SU-DHL-6 (cell line): ENCODE results near the gene PIERCE2.
"Not testable (repeated sequence)": the region's sequence is repeated elsewhere in the genome, so short reads cannot be mapped to it uniquely, and the experiment has no call there.

ENCODE experiments used
- H2AFZ ChIP-seq: fragments of 200-600 bp; sonication (generic); 2 replicates; pipeline ENCODE4 v1.6.1; 2014; ENCODE audit warnings: low read depth, mild to moderate bottlenecking, moderate library complexity, mixed read lengths, antibody characterized with exemption, low read length; ENCODE audit not compliant: severe bottlenecking
- H3F3A ChIP-seq: fragments of 200-600 bp; shearing (Covaris generic); 2 replicates; pipeline ENCODE4 v1.6.0; 2016; ENCODE audit warnings: antibody characterized with exemption, mild to moderate bottlenecking; ENCODE audit not compliant: insufficient read depth
- H3K27ac ChIP-seq: fragments of 200-600 bp; sonication (generic); 2 replicates; pipeline ENCODE4 v1.5.1; 2016; ENCODE audit warnings: low read depth, mild to moderate bottlenecking, low read length, moderate library complexity, mixed read lengths
- H3K27me3 ChIP-seq: fragments of 200-600 bp; sonication (generic), shearing (Covaris generic); 2 replicates; pipeline ENCODE4 v1.6.0; 2014; ENCODE audit warnings: mild to moderate bottlenecking, low read length
- H3K36me3 ChIP-seq: fragments of 200-600 bp; sonication (generic); 2 replicates; pipeline ENCODE4 v1.6.1; 2014; ENCODE audit warnings: mild to moderate bottlenecking, low read length, mixed read lengths
- H3K4me2 ChIP-seq: fragments of 300-600, 200-600 bp; shearing (Covaris generic), sonication (generic); 2 replicates; pipeline ENCODE4 v1.6.0; 2014; ENCODE audit warnings: low read length, low read depth, mild to moderate bottlenecking; ENCODE audit not compliant: poor library complexity, severe bottlenecking
- H3K4me3 ChIP-seq: fragments of 200-600 bp; sonication (generic); 2 replicates; pipeline ENCODE4 v1.5.1; 2014; ENCODE audit warnings: antibody characterized with exemption, low read length, mild to moderate bottlenecking, mixed read lengths; ENCODE audit not compliant: insufficient read depth, poor library complexity, severe bottlenecking
- H3K79me2 ChIP-seq: fragments of 200-600 bp; sonication (generic); 2 replicates; pipeline ENCODE4 v1.6.1; 2014; ENCODE audit warnings: mild to moderate bottlenecking, low read length, moderate library complexity; ENCODE audit not compliant: insufficient read depth
- H3K9ac ChIP-seq: fragments of 200-600 bp; sonication (generic); 2 replicates; pipeline ENCODE4 v1.7.0; 2014; ENCODE audit warnings: mild to moderate bottlenecking, low read length
- H3K9me2 ChIP-seq: fragments of 200-600 bp; sonication (generic); replicated peaks from 2 replicates; pipeline ENCODE4 v1.6.1; 2014; ENCODE audit warnings: low read length; ENCODE audit not compliant: insufficient read depth
- H3K9me3 ChIP-seq: fragments of 200-600 bp; sonication (generic); 2 replicates; pipeline ENCODE4 v1.6.1; 2014; ENCODE audit warnings: low read length, mixed read lengths; ENCODE audit not compliant: insufficient read depth
- H4K20me1 ChIP-seq: fragments of 200-600 bp; sonication (generic); 2 replicates; pipeline ENCODE4 v1.6.1; 2014; ENCODE audit warnings: low read depth, mild to moderate bottlenecking, antibody characterized with exemption, low read length, moderate library complexity, mixed read lengths
- EZH2phosphoT487 ChIP-seq: fragments of 200-600 bp; sonication (generic), shearing (Covaris generic); conservative IDR thresholded peaks from 2 replicates; pipeline ENCODE4 v1.6.1; 2018; ENCODE audit warnings: mild to moderate bottlenecking, antibody characterized with exemption, low read length, moderate library complexity, mixed read lengths
- TF ChIP-seq, protein P1 (sequence below): fragments of 200-600 bp; sonication (generic); IDR thresholded peaks from one replicate; pipeline ENCODE4 v1.5.1; 2017; ENCODE audit warnings: antibody characterized with exemption, mild to moderate bottlenecking, low read length, moderate library complexity; ENCODE audit not compliant: insufficient read depth, poor library complexity, severe bottlenecking

The PIERCE2 gene

DNA sequence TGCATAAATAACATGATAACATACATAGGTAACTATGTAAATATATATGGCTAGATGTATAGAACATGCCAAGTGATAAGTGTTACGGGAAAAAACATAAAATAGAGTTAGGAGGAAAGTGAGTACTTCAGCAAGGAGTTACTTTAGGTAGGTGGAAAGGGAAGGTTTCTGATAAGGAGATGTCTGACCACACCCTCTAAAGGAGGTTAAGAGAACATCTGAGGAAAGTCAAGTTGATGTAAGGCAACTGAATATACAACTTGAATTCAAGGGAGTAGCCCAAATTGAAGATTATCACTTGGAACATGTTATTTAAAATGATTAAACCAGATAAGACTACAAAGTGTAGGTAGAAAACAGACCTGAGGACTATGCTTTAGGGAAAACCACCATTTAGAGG is 13.8 kb downstream of the PIERCE2 start:
- Histone ChIP-seq H3K9me2 (no peaks in the 10 kb centered on the region), H3K4me2 (no peak overlapping the region), H3K4me3 (no peak overlapping the region), H3K27ac (no peak overlapping the region), H3K27me3 (no peaks in the 10 kb centered on the region), H3K9me3 (no peaks in the 10 kb centered on the region), H2AFZ (no peak overlapping the region), H3K36me3 (no peaks in the 10 kb centered on the region), H3K79me2 (no peaks in the 10 kb centered on the region), H3F3A (no peaks in the 10 kb centered on the region), H3K9ac (no peak overlapping the region), H4K20me1 (no peaks in the 10 kb centered on the region)
- no peak for TF ChIP-seq EZH2phosphoT487
- TF ChIP-seq, protein P1, sequence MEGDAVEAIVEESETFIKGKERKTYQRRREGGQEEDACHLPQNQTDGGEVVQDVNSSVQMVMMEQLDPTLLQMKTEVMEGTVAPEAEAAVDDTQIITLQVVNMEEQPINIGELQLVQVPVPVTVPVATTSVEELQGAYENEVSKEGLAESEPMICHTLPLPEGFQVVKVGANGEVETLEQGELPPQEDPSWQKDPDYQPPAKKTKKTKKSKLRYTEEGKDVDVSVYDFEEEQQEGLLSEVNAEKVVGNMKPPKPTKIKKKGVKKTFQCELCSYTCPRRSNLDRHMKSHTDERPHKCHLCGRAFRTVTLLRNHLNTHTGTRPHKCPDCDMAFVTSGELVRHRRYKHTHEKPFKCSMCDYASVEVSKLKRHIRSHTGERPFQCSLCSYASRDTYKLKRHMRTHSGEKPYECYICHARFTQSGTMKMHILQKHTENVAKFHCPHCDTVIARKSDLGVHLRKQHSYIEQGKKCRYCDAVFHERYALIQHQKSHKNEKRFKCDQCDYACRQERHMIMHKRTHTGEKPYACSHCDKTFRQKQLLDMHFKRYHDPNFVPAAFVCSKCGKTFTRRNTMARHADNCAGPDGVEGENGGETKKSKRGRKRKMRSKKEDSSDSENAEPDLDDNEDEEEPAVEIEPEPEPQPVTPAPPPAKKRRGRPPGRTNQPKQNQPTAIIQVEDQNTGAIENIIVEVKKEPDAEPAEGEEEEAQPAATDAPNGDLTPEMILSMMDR = no peak

DNA sequence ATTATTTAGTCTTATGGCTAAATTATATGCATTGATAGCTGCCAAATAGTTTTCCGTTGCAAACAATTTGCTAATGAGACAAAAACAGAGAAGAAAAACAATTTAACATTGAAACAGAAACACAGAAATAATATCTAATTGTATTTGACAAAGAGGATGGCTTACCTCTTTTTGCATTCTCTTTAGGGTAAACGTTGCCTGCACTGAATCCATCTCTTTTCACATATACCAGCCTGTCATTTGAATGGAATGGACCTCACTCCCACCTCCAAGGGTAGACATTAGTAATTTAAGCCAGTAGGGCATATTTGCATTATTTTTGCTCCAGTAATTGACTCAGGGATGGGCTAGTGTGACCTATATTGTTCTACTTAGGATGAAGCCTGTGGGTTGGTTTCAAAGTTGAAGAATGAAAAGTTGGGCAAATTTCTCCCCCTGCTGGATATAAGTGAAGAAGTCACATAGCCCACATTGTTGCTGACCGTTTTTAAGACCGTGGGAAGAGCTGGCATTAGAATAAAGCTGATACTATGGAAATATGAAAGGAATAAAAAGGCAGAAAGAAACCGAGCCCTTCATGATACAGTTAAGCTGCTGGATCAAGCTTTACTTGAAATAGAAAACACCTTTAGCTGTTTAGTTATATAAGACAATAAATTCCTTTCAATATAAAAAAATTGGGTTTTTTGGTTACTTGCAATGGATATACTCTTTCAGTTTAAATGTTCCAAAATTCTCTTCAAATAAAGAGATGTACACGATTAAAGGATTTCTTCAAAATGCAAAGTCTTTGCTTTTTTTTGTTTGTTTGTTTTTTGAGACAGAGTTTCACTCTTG is 26.9 kb downstream of the PIERCE2 start:
- no peaks in the 10 kb centered on the region for H3K27me3 ChIP-seq
- no peak overlapping the region for H3K4me3 ChIP-seq
- no peaks in the 10 kb centered on the region for H3K79me2 ChIP-seq
- H3K9me3 ChIP-seq = no peaks in the 10 kb centered on the region
- no peak overlapping the region for H3K9ac ChIP-seq
- H2AFZ ChIP-seq = no peak overlapping the region
- TF ChIP-seq, protein P1 = peak; percentile 49
- no peak for TF ChIP-seq EZH2phosphoT487
- no peaks in the 10 kb centered on the region for H3K9me2 ChIP-seq
- no peaks in the 10 kb centered on the region for H4K20me1 ChIP-seq
- H3K4me2 ChIP-seq = no peak overlapping the region
- no peaks in the 10 kb centered on the region for H3K36me3 ChIP-seq
- no peaks in the 10 kb centered on the region; the same call in 1 of the 2 replicates for H3F3A ChIP-seq
- no peak overlapping the region for H3K27ac ChIP-seq

DNA sequence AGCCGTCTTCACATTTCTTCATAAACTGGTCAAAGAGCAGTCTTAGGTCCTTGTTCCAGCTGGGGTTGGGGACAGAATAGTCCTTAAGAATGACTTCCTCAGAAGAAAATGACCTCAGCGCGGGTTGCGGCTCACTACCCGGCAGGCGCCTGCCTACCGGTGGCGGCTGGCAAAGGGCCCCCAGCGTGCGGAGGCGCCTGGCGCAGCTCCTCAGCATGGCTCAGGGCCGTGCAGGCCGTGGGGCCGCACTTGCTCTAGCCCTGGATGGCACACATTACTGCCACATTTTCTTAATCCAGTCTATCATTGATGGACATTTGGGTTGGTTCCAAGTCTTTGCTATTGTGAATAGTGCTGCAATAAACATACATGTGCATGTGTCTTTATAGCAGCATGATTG is 34.8 kb downstream of the PIERCE2 start:
- H3K9me2 ChIP-seq, H3K27ac ChIP-seq, H3K9me3 ChIP-seq, H3K4me2 ChIP-seq, H3K27me3 ChIP-seq, H3F3A ChIP-seq, H3K79me2 ChIP-seq, H4K20me1 ChIP-seq, H2AFZ ChIP-seq, H3K9ac ChIP-seq, H3K4me3 ChIP-seq, H3K36me3 ChIP-seq: not testable (repeated sequence)

DNA sequence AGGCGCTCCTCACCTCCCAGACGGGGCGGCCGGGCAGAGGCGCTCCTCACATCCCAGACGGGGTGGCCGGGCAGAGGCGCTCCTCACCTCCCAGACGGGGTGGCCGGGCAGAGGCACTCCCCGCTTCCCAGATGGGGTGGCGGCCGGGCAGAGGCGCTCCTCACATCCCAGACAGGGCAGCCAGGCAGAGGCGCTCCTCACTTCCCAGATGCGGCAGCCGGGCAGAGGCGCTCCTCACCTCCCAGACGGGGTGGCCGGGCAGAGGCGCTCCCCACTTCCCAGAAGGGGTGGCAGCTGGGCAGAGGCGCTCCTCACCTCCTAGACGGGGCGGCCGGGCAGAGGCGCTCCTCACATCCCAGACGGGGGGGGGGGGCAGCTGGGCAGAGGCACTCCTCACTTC is 37.6 kb downstream of the PIERCE2 start:
- H3K9me3 ChIP-seq, H3K27me3 ChIP-seq, H3K9me2 ChIP-seq, H3K27ac ChIP-seq, H3K9ac ChIP-seq, H2AFZ ChIP-seq, H3F3A ChIP-seq, H3K36me3 ChIP-seq, H3K4me2 ChIP-seq, H3K79me2 ChIP-seq, H3K4me3 ChIP-seq, H4K20me1 ChIP-seq: not testable (repeated sequence)

DNA sequence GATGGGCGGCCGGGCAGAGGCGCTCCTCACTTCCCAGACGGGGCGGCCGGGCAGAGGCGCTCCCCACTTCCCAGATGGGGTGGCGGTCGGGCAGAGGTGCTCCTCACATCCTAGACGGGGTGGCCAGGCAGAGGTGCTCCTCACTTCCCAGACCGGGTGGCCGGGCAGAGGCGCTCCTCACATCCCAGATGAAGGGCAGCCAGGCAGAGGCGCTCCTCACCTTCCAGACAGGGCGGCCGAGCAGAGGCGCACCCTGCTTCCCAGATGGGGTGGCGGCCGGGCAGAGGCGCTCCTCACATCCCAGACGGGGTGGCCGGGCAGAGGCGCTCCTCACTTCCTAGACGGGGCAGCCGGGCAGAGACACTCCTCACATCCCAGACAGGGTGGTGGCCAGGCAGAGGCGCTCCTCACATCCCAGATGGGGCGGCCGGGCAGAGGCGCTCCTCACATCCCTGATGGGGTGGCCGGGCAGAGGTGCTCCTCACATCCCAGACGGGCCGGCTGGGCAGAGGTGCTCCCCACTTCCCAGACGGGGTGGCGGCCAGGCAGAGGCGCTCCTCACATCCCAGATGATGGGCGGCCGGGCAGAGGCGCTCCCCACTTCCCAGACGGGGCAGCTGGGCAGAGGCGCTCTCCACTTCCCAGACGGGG is 38.2 kb downstream of the PIERCE2 start:
- H2AFZ ChIP-seq, H3F3A ChIP-seq, H3K36me3 ChIP-seq, H3K4me2 ChIP-seq, H3K27me3 ChIP-seq, H3K9me2 ChIP-seq, H3K9ac ChIP-seq, H3K4me3 ChIP-seq, H3K9me3 ChIP-seq, H4K20me1 ChIP-seq, H3K27ac ChIP-seq, H3K79me2 ChIP-seq: not testable (repeated sequence)

DNA sequence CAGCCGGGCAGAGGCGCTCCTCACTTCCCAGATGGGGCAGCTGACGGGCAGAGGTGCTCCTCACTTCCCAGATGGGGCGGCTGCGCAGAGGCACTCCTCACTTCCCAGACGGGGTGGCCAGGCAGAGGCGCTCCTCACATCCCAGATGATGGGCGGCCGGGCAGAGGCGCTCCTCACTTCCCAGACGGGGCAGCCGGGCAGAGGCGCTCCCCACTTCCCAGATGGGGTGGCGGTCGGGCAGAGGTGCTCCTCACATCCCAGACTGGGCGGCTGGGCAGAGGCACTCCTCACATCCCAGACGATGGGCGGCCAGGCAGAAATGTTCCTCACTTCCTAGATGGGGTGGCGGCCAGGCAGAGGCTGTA is 38.7 kb downstream of the PIERCE2 start:
- H3K9ac ChIP-seq, H3K36me3 ChIP-seq, H3F3A ChIP-seq, H2AFZ ChIP-seq, H3K79me2 ChIP-seq, H3K27ac ChIP-seq, H4K20me1 ChIP-seq, H3K4me2 ChIP-seq, H3K4me3 ChIP-seq, H3K27me3 ChIP-seq, H3K9me3 ChIP-seq, H3K9me2 ChIP-seq: not testable (repeated sequence)
